ENCODE data around the gene MAD1L1. TPM values are rescaled to one million over a fixed set of nuclear protein-coding genes. Genes with fewer than 3 reads are reported as not detected.

MAD1L1 gene
- total and polyA plus RNA-seq, 2 donors = 23.1 to 27.4 TPM

GRCh38 chr7:1856888-1857441, 375.8 kb downstream of the MAD1L1 start:
- no peak overlapping the region for H3K4me3 ChIP-seq (ENCODE audit: low read depth, low read length)
- no peaks in the 10 kb centered on the region for H3K4me1 ChIP-seq (ENCODE audit: insufficient read depth)
- H3K36me3 ChIP-seq (ENCODE audit: insufficient read depth) = no peaks in the 10 kb centered on the region
- WGBS = 88% methylated on average over 24 of the region's 24 CpGs
- no peak overlapping the region for H3K27ac ChIP-seq (ENCODE audit: low read depth)
- no peak for DNase-seq (ENCODE audit: extremely low spot score)

- 70% methylated on average over 45 of the region's 45 CpGs for WGBS
- Histone ChIP-seq H3K27ac (ENCODE audit: low read depth) (no peak overlapping the region), H3K4me1 (ENCODE audit: insufficient read depth) (no peaks in the 10 kb centered on the region), H3K36me3 (ENCODE audit: insufficient read depth) (no peaks in the 10 kb centered on the region), H3K4me3 (ENCODE audit: low read depth, low read length) (no peak overlapping the region)
- no peak for DNase-seq (ENCODE audit: extremely low spot score)
Measured at GRCh38 chr7:1856161-1856887, 376.4 kb downstream of the MAD1L1 start.

- no peaks in the 10 kb centered on the region for H3K4me1 ChIP-seq (ENCODE audit: insufficient read depth)
- WGBS = 90% methylated on average over 14 of the region's 14 CpGs
- no peak overlapping the region for H3K4me3 ChIP-seq (ENCODE audit: low read depth, low read length)
- H3K36me3 ChIP-seq (ENCODE audit: insufficient read depth) = no peaks in the 10 kb centered on the region
- no peak overlapping the region for H3K27ac ChIP-seq (ENCODE audit: low read depth)
- DNase-seq (ENCODE audit: extremely low spot score) = no peak
Measured at GRCh38 chr7:1855725-1856160, 377.0 kb downstream of the MAD1L1 start.

- 94% methylated on average over 41 of the region's 41 CpGs for WGBS
- H3K4me1 ChIP-seq (ENCODE audit: insufficient read depth) = no peaks in the 10 kb centered on the region
- DNase-seq (ENCODE audit: extremely low spot score) = no peak
- H3K27ac ChIP-seq (ENCODE audit: low read depth) = no peak overlapping the region
- H3K36me3 ChIP-seq (ENCODE audit: insufficient read depth) = no peaks in the 10 kb centered on the region
- H3K4me3 ChIP-seq (ENCODE audit: low read depth, low read length) = no peak overlapping the region
Measured at GRCh38 chr7:1854866-1855724, 377.6 kb downstream of the MAD1L1 start.

- DNase-seq (ENCODE audit: extremely low spot score) = no peak
- H3K36me3 ChIP-seq (ENCODE audit: insufficient read depth) = no peaks in the 10 kb centered on the region
- no peaks in the 10 kb centered on the region for H3K4me1 ChIP-seq (ENCODE audit: insufficient read depth)
- WGBS = 84% methylated on average over 38 of the region's 38 CpGs
- H3K27ac ChIP-seq (ENCODE audit: low read depth) = no peak overlapping the region
- no peak overlapping the region for H3K4me3 ChIP-seq (ENCODE audit: low read depth, low read length)
Measured at GRCh38 chr7:1853986-1854865, 378.5 kb downstream of the MAD1L1 start.

- 75% methylated on average over 18 of the region's 18 CpGs for WGBS
- DNase-seq (ENCODE audit: extremely low spot score) = no peak
- Histone ChIP-seq H3K27ac (ENCODE audit: low read depth) (no peak overlapping the region), H3K4me3 (ENCODE audit: low read depth, low read length) (no peak overlapping the region), H3K4me1 (ENCODE audit: insufficient read depth) (no peaks in the 10 kb centered on the region), H3K36me3 (ENCODE audit: insufficient read depth) (no peaks in the 10 kb centered on the region)
Measured at GRCh38 chr7:1853431-1853985, 379.2 kb downstream of the MAD1L1 start.

- Histone ChIP-seq H3K4me1 (ENCODE audit: insufficient read depth) (no peaks in the 10 kb centered on the region), H3K4me3 (ENCODE audit: low read depth, low read length) (no peak overlapping the region), H3K27ac (ENCODE audit: low read depth) (no peak overlapping the region), H3K36me3 (ENCODE audit: insufficient read depth) (no peaks in the 10 kb centered on the region)
- no peak for DNase-seq (ENCODE audit: extremely low spot score)
- WGBS = 92% methylated on average over 40 of the region's 40 CpGs
Measured at GRCh38 chr7:1852517-1853430, 380.0 kb downstream of the MAD1L1 start.

GRCh38 chr7:1851721-1852516, 380.8 kb downstream of the MAD1L1 start:
- DNase-seq (ENCODE audit: extremely low spot score) = no peak
- no peaks in the 10 kb centered on the region for H3K4me1 ChIP-seq (ENCODE audit: insufficient read depth)
- WGBS = 91% methylated on average over 26 of the region's 26 CpGs
- H3K36me3 ChIP-seq (ENCODE audit: insufficient read depth) = no peaks in the 10 kb centered on the region
- no peak overlapping the region for H3K27ac ChIP-seq (ENCODE audit: low read depth)
- H3K4me3 ChIP-seq (ENCODE audit: low read depth, low read length) = no peak overlapping the region

GRCh38 chr7:1850976-1851571, 381.7 kb downstream of the MAD1L1 start:
- H3K4me1 ChIP-seq (ENCODE audit: insufficient read depth) = no peaks in the 10 kb centered on the region
- no peaks in the 10 kb centered on the region for H3K36me3 ChIP-seq (ENCODE audit: insufficient read depth)
- DNase-seq (ENCODE audit: extremely low spot score) = no peak
- no peak overlapping the region for H3K27ac ChIP-seq (ENCODE audit: low read depth)
- WGBS = 90% methylated on average over 31 of the region's 31 CpGs
- H3K4me3 ChIP-seq (ENCODE audit: low read depth, low read length) = no peak overlapping the region

- Histone ChIP-seq H3K4me1 (ENCODE audit: insufficient read depth) (no peaks in the 10 kb centered on the region), H3K4me3 (ENCODE audit: low read depth, low read length) (no peak overlapping the region), H3K36me3 (ENCODE audit: insufficient read depth) (no peaks in the 10 kb centered on the region), H3K27ac (ENCODE audit: low read depth) (no peak overlapping the region)
- 93% methylated on average over 33 of the region's 33 CpGs for WGBS
- DNase-seq (ENCODE audit: extremely low spot score) = no peak
Measured at GRCh38 chr7:1850111-1850975, 382.4 kb downstream of the MAD1L1 start.

Data from urinary bladder (tissue), 4 donors.